A549 (cell line): ENCODE data around the gene PPID. TPM values are rescaled to one million over a fixed set of nuclear protein-coding genes. Genes with fewer than 3 reads are reported as not detected.

Experiments
- ATAC-seq, 2 experiments: fragments of 200-7000 bp in 1 of 2; fragments of >200 bp in 1 of 2; cut with Nextera tagmentation in 1 of 2; cut with Tn5 transposase in 1 of 2; 3 replicates each; pipeline versions ENCODE4 v1.8.0 to v1.9.1; 2018 to 2020; ENCODE audit warnings: mild to moderate bottlenecking in 1 of 2, moderate library complexity in 1 of 2
- CTCF ChIA-PET: fragments of 300-600 bp; sonication (Branson Sonifier 250); formaldehyde crosslinking; extraction: SDS; loops from one replicate; lab custom pipeline; 2021; ENCODE audit warnings: antibody characterized with exemption, inconsistent platforms; lab: Yijun Ruan, JAX
- POLR2A ChIA-PET: fragments of 350-600 bp; formaldehyde crosslinking; extraction: SDS; loops from one replicate; lab custom pipeline; 2021; ENCODE audit warnings: antibody characterized with exemption, inconsistent platforms; lab: Yijun Ruan, JAX
- DNase-seq, 2 experiments: peaks; one replicate each; pipeline versions ENCODE4 v3.0.0 to v3.0.0-alpha.2; 2011 to 2016; ENCODE audit warnings: low read depth in 1 of 2, low spot score in 1 of 2
- FAIRE-seq: peaks from 2 replicates; lab custom pipeline; 2011; peaks lifted over from hg19 to GRCh38; lab: Jason Lieb, UNC
- H3K27ac ChIP-seq, 2 experiments: fragments of >200 bp; sonication (Bioruptor Twin); formaldehyde crosslinking; 3 replicates each; pipeline ENCODE4 v1.5.1; 2016 to 2017
- H3K4me1 ChIP-seq: fragments of >200 bp; sonication (Bioruptor Twin); formaldehyde crosslinking; 3 replicates; pipeline ENCODE4 v1.6.1; 2016
- H3K4me2 ChIP-seq: fragments of >200 bp; sonication (Bioruptor Twin); formaldehyde crosslinking; 3 replicates; pipeline ENCODE4 v1.6.1; 2016
- H3K4me3 ChIP-seq: fragments of >200 bp; sonication (Bioruptor Twin); formaldehyde crosslinking; 3 replicates; pipeline ENCODE4 v1.5.1; 2016
- H3K9me3 ChIP-seq: fragments of >200 bp; sonication (Bioruptor Twin); formaldehyde crosslinking; 3 replicates; pipeline ENCODE4 v1.6.1; 2016
- BHLHE40 ChIP-seq: IDR thresholded peaks from 2 replicates; pipeline ENCODE4 v1.6.1; 2012; ENCODE audit warnings: low read depth, low read length, inconsistent platforms
- CBX8 ChIP-seq: fragments of 200-600 bp; sonication (generic); IDR thresholded peaks from 2 replicates; pipeline ENCODE4 v1.6.1; 2016
- CEBPB ChIP-seq, 2 experiments: fragments of >200 bp in 1 of 2; sonication (Bioruptor Twin) in 1 of 2; formaldehyde crosslinking in 1 of 2; IDR thresholded peaks; 2 replicates each; pipeline ENCODE4 v1.6.1; 2012 to 2016
- EHMT2 ChIP-seq: fragments of 200-600 bp; sonication (generic); IDR thresholded peaks from 2 replicates; pipeline ENCODE4 v1.6.1; 2016; ENCODE audit warnings: antibody characterized with exemption, low read depth, mild to moderate bottlenecking, moderate library complexity
- FOSB ChIP-seq: fragments of 250-450 bp; sonication (Bioruptor Pico); IDR thresholded peaks from 2 replicates; pipeline ENCODE4 v1.5.0; 2020; ENCODE audit warnings: mild to moderate bottlenecking, moderate library complexity
- FOXS1 ChIP-seq: fragments of 250-450 bp; sonication (Bioruptor Pico); IDR thresholded peaks from 2 replicates; pipeline ENCODE4 v1.5.0; 2020; ENCODE audit warnings: mild to moderate bottlenecking, moderate library complexity
- GATA3 ChIP-seq: IDR thresholded peaks from 2 replicates; pipeline ENCODE4 v1.6.1; 2012; ENCODE audit warnings: borderline replicate concordance
- KDM5A ChIP-seq: fragments of 200-600 bp; sonication (generic); IDR thresholded peaks from 2 replicates; pipeline ENCODE4 v1.6.1; 2016; ENCODE audit warnings: antibody characterized with exemption, mild to moderate bottlenecking
- MYC ChIP-seq: IDR thresholded peaks from 2 replicates; pipeline ENCODE4 v1.6.1; 2012; ENCODE audit warnings: mild to moderate bottlenecking, inconsistent platforms, low read length, improper control_type of control experiment, borderline replicate concordance
- NPAS2 ChIP-seq: fragments of 250-450 bp; sonication (Bioruptor Pico); IDR thresholded peaks from 2 replicates; pipeline ENCODE4 v1.8.0; 2022; ENCODE audit warnings: mild to moderate bottlenecking, moderate library complexity, borderline replicate concordance
- RAD21 ChIP-seq, 2 experiments: fragments of >200 bp in 1 of 2; sonication (Bioruptor Twin) in 1 of 2; formaldehyde crosslinking in 1 of 2; IDR thresholded peaks in 1 of 2; conservative IDR thresholded peaks in 1 of 2; 2 replicates in 1 of 2; 3 replicates in 1 of 2; pipeline ENCODE4 v1.6.1; 2012 to 2018; ENCODE audit warnings: inconsistent platforms in 1 of 2
- RCOR1 ChIP-seq: fragments of 150-350 bp; IDR thresholded peaks from 2 replicates; pipeline ENCODE4 v1.6.1; 2014; ENCODE audit warnings: antibody characterized with exemption, low read length, low read depth
- RNF2 ChIP-seq: fragments of 200-600 bp; sonication (generic); IDR thresholded peaks from 2 replicates; pipeline ENCODE4 v1.6.1; 2016; ENCODE audit warnings: low read depth, mild to moderate bottlenecking, antibody characterized with exemption, moderate library complexity, borderline replicate concordance
- TFCP2L1 ChIP-seq: fragments of 250-450 bp; sonication (Bioruptor Pico); IDR thresholded peaks from 2 replicates; pipeline ENCODE4 v1.5.0; 2021; ENCODE audit warnings: mild to moderate bottlenecking
- ZFP36 ChIP-seq: fragments of 450-650 bp; IDR thresholded peaks from 2 replicates; pipeline ENCODE4 v1.6.1; 2014; ENCODE audit warnings: borderline replicate concordance; ENCODE audit not compliant: partially characterized antibody
- ZSCAN20 ChIP-seq: fragments of 250-450 bp; sonication (Bioruptor Pico); IDR thresholded peaks from 2 replicates; pipeline ENCODE4 v1.8.0; 2022; ENCODE audit warnings: mild to moderate bottlenecking, moderate library complexity
- WGBS: methylation state at CpG from one replicate; pipeline ENCODE4 v1.1.6; 2017; ENCODE audit errors: missing lambda C conversion rate; 5-methylcytosine and 5-hydroxymethylcytosine counted together
- polyA plus RNA-seq, 4 experiments: library from polyadenylated mRNA; depleted of rRNA in 3 of 4; stranded (reverse); fragments of >200 nt; fragmentation: RNase III in 1 of 4; extraction: RNeasy Plus Mini Kit Qiagen cat#74134 plus additional on column Dnase treatment in 1 of 4; gene quantifications; 2 replicates in 3 of 4; 3 replicates in 1 of 4; pipeline ENCODE4 v1.2.3, GENCODE V29; 2011 to 2017
- TF ChIP-seq, protein P1 (sequence below): fragments of >200 bp; sonication (Bioruptor Twin); formaldehyde crosslinking; IDR thresholded peaks from 3 replicates; pipeline ENCODE4 v1.5.1; 2016
- TF ChIP-seq, protein P2 (sequence below): fragments of 200-600 bp; sonication (generic); IDR thresholded peaks from 2 replicates; pipeline ENCODE4 v1.6.1; 2016; ENCODE audit warnings: antibody characterized with exemption, mild to moderate bottlenecking, moderate library complexity
- TF ChIP-seq, protein P3 (sequence below): fragments of 250-450 bp; sonication (Bioruptor Pico); IDR thresholded peaks from 2 replicates; pipeline ENCODE4 v1.5.0; 2020; ENCODE audit warnings: low read depth, mild to moderate bottlenecking, moderate library complexity
- TF ChIP-seq, protein P4 (sequence below): IDR thresholded peaks from 2 replicates; pipeline ENCODE4 v1.6.1; 2012; ENCODE audit warnings: low read depth, borderline replicate concordance
- TF ChIP-seq, protein P5 (sequence below): IDR thresholded peaks from 2 replicates; pipeline ENCODE4 v1.6.1; 2012
- TF ChIP-seq, protein P6 (sequence below): fragments of 250-450 bp; sonication (Bioruptor Pico); IDR thresholded peaks from 2 replicates; pipeline ENCODE4 v1.5.0; 2021; ENCODE audit warnings: mild to moderate bottlenecking, moderate library complexity, borderline replicate concordance

Gene PPID
- polyA plus RNA-seq, 2 of the 4 experiments (the other 2 are of a cell fraction): 30.7 to 44.1 TPM

DNA sequence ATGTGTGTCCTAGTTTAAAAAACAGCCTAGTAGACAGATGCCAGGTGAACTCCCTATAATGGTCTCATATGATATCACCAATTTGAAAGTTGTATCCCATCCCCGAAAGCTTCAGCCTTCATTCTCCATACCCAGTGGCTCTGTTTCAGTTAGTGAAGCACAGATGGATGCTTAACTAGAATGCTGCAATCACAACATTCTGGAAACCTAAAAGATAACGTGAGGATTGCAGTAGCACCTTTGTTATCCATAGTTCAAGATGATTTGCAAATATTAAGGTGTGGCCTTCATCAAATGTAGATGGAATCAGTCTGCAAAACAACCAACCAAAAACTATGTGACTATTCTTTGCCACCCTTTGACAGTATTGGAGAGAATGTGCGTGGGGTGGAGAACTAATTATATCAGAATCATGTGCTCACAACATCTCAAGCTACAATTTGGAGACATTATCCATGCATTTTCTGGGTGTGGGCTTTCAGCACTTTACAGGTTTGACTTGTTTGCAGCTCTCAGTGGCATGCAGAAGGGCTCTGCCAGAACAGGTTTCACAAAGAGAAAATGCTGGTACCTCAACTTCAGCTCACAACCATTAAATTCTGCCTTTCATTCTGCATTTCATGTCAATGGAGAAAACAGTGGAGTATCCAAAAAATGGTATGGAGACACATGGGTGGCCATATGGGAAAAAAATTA lies 18.3 kb upstream of the PPID start:
- FAIRE-seq (no peak), DNase-seq (no peak), ATAC-seq (no peak)
- Histone ChIP-seq H3K4me1 (no peaks in the 10 kb centered on the region), H3K27ac (no peak overlapping the region), H3K9me3 (0 out of 3 replicates have a peak, but pooled peaks cover 3% of the 10 kb centered on the region), H3K4me3 (no peak overlapping the region), H3K4me2 (no peak overlapping the region)
- TF ChIP-seq, protein P1, sequence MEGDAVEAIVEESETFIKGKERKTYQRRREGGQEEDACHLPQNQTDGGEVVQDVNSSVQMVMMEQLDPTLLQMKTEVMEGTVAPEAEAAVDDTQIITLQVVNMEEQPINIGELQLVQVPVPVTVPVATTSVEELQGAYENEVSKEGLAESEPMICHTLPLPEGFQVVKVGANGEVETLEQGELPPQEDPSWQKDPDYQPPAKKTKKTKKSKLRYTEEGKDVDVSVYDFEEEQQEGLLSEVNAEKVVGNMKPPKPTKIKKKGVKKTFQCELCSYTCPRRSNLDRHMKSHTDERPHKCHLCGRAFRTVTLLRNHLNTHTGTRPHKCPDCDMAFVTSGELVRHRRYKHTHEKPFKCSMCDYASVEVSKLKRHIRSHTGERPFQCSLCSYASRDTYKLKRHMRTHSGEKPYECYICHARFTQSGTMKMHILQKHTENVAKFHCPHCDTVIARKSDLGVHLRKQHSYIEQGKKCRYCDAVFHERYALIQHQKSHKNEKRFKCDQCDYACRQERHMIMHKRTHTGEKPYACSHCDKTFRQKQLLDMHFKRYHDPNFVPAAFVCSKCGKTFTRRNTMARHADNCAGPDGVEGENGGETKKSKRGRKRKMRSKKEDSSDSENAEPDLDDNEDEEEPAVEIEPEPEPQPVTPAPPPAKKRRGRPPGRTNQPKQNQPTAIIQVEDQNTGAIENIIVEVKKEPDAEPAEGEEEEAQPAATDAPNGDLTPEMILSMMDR: no peak
- TF ChIP-seq RCOR1: no peak
- no peak for TF ChIP-seq TFCP2L1 (CRISPR knock-in tag)
- TF ChIP-seq MYC: no peak
- TF ChIP-seq, protein P2, sequence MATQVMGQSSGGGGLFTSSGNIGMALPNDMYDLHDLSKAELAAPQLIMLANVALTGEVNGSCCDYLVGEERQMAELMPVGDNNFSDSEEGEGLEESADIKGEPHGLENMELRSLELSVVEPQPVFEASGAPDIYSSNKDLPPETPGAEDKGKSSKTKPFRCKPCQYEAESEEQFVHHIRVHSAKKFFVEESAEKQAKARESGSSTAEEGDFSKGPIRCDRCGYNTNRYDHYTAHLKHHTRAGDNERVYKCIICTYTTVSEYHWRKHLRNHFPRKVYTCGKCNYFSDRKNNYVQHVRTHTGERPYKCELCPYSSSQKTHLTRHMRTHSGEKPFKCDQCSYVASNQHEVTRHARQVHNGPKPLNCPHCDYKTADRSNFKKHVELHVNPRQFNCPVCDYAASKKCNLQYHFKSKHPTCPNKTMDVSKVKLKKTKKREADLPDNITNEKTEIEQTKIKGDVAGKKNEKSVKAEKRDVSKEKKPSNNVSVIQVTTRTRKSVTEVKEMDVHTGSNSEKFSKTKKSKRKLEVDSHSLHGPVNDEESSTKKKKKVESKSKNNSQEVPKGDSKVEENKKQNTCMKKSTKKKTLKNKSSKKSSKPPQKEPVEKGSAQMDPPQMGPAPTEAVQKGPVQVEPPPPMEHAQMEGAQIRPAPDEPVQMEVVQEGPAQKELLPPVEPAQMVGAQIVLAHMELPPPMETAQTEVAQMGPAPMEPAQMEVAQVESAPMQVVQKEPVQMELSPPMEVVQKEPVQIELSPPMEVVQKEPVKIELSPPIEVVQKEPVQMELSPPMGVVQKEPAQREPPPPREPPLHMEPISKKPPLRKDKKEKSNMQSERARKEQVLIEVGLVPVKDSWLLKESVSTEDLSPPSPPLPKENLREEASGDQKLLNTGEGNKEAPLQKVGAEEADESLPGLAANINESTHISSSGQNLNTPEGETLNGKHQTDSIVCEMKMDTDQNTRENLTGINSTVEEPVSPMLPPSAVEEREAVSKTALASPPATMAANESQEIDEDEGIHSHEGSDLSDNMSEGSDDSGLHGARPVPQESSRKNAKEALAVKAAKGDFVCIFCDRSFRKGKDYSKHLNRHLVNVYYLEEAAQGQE: no peak
- TF ChIP-seq, protein P3, sequence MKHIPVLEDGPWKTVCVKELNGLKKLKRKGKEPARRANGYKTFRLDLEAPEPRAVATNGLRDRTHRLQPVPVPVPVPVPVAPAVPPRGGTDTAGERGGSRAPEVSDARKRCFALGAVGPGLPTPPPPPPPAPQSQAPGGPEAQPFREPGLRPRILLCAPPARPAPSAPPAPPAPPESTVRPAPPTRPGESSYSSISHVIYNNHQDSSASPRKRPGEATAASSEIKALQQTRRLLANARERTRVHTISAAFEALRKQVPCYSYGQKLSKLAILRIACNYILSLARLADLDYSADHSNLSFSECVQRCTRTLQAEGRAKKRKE (CRISPR knock-in tag): no peak
- ChIA-PET CTCF (no interaction called here), POLR2A (no interaction called here)
- WGBS: 46% methylated on average over 3 of the region's 3 CpGs

DNA sequence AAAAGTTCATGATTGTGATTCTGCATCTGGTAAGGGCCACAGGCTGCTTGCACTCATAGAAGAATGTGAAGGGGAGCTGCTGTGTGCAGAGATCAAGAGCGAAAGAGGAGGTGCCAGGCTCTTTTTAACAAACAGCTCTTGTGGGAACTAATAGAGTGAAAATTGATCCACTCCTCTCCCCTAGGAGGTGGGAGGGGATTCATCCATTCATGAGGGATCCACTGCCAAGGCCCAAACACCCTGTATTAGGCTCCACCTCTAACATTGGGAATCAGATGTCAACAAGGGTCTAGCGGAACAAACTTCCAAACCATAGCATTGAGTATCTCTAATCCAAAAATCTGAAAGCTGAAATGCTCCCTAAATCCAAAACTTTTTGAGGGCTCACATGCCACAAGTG lies 16.4 kb upstream of the PPID start:
- Histone ChIP-seq H3K4me2 (no peak overlapping the region), H3K27ac (no peak overlapping the region), H3K9me3 (0 out of 3 replicates have a peak, but pooled peaks cover 3% of the 10 kb centered on the region), H3K4me1 (no peaks in the 10 kb centered on the region), H3K4me3 (no peak overlapping the region)
- no peak for TF ChIP-seq FOXS1
- no peak for TF ChIP-seq RAD21 (conservative IDR thresholded peaks at IDR 0.05 in 1 of 2, IDR thresholded peaks at IDR 0.05 in 1 of 2)
- no peak for TF ChIP-seq CBX8
- no peak for TF ChIP-seq ZFP36
- TF ChIP-seq GATA3: no peak
- TF ChIP-seq BHLHE40: no peak
- no peak for TF ChIP-seq KDM5A
- TF ChIP-seq FOSB: no peak
- no peak for TF ChIP-seq RNF2
- TF ChIP-seq, protein P4, sequence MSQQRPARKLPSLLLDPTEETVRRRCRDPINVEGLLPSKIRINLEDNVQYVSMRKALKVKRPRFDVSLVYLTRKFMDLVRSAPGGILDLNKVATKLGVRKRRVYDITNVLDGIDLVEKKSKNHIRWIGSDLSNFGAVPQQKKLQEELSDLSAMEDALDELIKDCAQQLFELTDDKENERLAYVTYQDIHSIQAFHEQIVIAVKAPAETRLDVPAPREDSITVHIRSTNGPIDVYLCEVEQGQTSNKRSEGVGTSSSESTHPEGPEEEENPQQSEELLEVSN: no peak
- no peak for TF ChIP-seq ZSCAN20 (CRISPR knock-in tag)
- TF ChIP-seq, protein P5, sequence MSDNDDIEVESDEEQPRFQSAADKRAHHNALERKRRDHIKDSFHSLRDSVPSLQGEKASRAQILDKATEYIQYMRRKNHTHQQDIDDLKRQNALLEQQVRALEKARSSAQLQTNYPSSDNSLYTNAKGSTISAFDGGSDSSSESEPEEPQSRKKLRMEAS: no peak
- TF ChIP-seq, protein P6, sequence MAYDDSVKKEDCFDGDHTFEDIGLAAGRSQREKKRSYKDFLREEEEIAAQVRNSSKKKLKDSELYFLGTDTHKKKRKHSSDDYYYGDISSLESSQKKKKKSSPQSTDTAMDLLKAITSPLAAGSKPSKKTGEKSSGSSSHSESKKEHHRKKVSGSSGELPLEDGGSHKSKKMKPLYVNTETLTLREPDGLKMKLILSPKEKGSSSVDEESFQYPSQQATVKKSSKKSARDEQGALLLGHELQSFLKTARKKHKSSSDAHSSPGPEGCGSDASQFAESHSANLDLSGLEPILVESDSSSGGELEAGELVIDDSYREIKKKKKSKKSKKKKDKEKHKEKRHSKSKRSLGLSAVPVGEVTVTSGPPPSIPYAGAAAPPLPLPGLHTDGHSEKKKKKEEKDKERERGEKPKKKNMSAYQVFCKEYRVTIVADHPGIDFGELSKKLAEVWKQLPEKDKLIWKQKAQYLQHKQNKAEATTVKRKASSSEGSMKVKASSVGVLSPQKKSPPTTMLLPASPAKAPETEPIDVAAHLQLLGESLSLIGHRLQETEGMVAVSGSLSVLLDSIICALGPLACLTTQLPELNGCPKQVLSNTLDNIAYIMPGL (CRISPR knock-in tag): no peak
- TF ChIP-seq EHMT2: no peak
- no peak for TF ChIP-seq CEBPB (IDR thresholded peaks at IDR 0.05)
- no peak for TF ChIP-seq NPAS2
- WGBS: 93% methylated on average over 2 of the region's 2 CpGs
- ATAC-seq (no peak), FAIRE-seq (no peak), DNase-seq (no peak)
- ChIA-PET CTCF (no interaction called here), POLR2A (interaction anchor here (0.6 kb wide), 1 partner anchor 511 kb away, joined by 3 read pairs; no protein-coding TSS in a partner anchor)
